CD4-positive, alpha-beta T cell treated with Interleukin-17A for 4 hours (primary cell): ENCODE data around the gene ZBTB20.

Experiments used
- DNase-seq: peaks from one replicate; pipeline ENCODE4 v3.0.0-alpha.2; 2020; ENCODE audit warnings: mixed read lengths

ZBTB20 gene

GRCh38 chr3:115007966-115008365, 139.1 kb downstream of the ZBTB20 start:
- DNase-seq: no peak

- DNase-seq: no peak
Measured at GRCh38 chr3:115004201-115005140, 142.6 kb downstream of the ZBTB20 start.

DNA sequence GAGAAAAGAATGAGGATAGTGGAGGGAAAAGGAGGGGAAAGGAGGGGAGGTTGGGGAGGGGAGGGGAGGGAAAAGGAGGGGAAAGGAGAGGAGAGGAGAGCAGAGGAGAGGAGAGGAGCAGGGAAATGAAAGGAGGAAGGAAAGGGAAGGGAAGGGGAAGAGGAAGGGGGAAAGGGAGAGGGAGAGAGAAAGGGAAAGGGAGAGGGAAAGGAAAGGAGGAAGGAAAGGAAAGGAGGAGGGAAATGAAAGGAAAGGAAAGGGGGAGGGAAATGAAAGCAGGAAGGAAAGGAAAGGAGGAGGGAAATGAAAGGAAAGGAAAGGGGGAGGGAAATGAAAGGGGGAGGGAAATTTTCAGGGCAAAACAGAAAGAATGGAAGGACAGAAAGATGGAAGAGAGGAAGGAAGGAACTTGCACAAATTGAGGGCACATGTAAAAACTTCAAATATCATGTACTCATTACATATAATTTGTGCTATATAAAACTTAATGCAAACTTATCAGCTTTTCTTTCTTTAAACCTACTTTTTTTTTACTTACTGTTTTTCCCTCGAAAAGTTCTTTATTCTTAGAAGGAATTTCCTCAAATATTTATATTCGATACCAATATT, 148.0 kb downstream of the ZBTB20 start:
- DNase-seq: no peak

DNA sequence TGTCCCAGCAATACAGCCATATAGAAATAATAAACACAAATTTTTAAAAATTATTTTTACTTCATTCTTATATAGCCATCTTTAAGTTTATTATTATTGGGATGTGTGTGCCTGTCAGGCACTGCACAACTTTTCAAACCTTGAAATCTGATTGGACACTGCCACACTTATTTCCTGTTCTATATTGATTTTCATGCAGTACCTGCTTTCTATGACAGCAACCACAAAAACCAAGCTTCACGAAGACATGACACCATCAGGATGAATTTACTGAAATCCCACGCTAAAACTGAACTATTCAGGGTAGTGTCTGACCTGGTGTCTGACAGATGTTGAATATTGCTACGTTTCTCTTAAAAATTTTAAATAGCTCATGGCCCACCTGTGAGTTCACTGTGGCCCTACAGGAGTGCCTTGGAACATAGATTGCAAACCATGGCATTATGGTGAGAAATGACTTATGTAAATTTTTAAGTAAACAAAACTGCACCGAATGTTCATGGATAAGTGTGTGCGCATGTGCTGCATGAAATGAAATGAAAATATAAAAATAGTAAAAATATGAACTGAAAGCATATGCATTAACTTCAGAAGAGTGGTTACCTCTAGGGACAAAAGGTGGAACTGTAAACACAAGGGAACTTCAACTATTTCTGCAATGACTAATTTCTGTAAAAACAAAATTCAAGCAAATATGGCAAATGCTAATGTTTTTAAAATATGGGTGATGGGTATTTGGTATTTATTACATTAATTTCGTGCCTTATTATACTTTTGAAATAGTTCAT, 152.3 kb downstream of the ZBTB20 start:
- no peak for DNase-seq

DNA sequence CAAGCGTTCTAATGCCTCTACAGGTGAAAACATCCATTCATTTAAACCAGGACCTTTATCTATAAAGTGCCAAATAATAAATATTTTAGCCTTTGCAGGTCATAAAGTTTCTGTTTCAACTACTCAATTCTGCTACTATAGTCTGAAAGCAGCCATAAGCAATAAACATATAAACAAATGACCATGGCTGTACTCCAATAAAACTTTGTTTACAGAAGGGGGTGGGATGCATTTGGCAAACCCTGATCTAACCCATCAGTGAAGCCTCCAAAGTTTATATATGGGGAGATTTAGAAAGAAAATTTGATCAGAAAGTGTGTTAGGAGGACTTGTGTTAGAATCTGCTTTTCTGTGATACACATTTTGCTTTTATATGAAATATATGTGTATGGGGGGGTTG, 161.3 kb downstream of the ZBTB20 start:
- DNase-seq: no peak

GRCh38 chr3:114983248-114983647, 163.8 kb downstream of the ZBTB20 start:
- DNase-seq: no peak

DNA sequence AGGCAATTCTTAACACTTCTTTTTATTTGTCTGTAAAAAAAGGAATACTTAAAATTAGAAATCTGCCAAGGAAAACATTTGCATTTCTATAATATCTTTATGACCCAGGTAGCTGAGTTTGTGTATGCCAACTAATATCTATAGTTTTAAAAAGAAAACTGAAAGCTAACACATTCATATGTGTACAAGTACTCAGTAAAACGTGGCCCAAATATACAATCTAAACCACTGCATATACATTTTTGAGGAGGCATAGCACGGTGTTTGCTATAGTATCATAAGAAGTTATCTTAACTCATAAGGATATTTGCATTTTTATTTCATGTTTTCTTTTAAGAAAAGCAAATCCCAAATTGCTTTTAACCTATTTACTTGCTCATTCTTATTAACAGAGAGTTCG, 172.7 kb downstream of the ZBTB20 start:
- no peak for DNase-seq

- no peak for DNase-seq
Measured at GRCh38 chr3:114973536-114973935, 173.6 kb downstream of the ZBTB20 start.

GRCh38 chr3:114967168-114967567, 179.9 kb downstream of the ZBTB20 start:
- no peak for DNase-seq

GRCh38 chr3:114962189-114962588, 184.9 kb downstream of the ZBTB20 start:
- DNase-seq: no peak

DNA sequence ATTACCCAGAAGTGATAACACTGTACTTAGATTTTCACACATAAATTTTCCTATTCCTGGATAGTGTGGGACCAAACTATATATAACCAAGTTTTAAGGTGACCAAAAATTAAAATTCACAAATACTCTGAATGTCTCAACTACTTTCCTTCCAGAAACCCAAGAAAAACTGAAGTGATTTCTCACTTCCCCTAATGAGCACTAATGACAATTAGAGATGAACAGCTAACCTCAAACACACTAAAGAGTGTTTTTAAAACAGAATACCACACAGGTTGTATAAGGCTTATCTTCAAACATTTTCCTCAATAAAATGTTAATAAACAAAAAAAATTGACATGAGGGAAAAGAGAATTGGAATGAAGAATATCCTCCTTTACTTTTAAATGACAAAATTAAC, 188.2 kb downstream of the ZBTB20 start:
- DNase-seq: no peak

GRCh38 chr3:114953800-114954199, 193.3 kb downstream of the ZBTB20 start:
- DNase-seq: no peak

DNA sequence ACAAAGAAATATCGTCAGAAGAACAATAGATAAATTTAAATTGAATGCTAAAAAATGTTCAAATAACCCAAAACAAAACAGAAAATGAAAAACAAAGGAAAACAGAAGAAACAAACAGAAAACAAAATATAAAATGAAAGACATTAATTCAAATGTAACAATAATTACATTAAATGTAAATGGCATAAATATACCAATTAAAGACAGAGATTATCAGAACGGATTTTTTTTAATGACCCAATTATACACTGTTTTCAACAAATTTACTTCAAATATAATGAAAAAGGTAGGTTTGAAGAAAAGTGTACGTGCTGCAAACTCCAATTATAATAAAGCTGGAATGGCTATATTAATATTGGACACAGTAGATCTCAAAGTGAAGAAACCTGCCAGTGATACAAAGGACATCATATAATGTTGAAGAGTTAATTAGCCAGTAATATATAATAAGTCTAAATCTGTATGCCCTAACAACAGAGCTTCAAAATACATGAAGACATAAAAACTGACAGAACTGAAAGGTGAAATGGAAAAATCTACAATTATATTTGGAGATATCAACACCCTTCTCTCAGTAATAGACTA, 193.8 kb downstream of the ZBTB20 start:
- DNase-seq: no peak

DNA sequence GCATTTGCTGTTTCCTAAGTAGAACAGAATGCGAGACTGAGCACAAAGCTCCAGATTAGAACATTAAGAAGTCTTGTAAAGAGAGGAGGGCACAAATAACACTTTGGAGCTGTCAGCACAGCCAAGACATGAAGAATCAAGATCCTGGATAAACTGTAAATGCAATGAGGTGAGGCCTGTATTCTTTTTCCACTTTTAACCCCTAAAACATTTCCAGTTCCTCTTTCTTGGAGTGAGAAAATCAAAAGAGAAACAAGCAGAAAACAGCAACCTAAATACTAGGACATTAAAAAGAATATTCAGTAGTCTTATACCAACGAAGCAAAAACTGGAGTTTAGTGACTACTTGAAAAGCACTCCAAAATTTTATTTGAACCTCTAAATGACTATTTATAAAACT, 204.3 kb downstream of the ZBTB20 start:
- no peak for DNase-seq

GRCh38 chr3:114941626-114942309, 205.3 kb downstream of the ZBTB20 start:
- no peak for DNase-seq

- no peak for DNase-seq
Measured at GRCh38 chr3:114939920-114940319, 207.2 kb downstream of the ZBTB20 start.

DNA sequence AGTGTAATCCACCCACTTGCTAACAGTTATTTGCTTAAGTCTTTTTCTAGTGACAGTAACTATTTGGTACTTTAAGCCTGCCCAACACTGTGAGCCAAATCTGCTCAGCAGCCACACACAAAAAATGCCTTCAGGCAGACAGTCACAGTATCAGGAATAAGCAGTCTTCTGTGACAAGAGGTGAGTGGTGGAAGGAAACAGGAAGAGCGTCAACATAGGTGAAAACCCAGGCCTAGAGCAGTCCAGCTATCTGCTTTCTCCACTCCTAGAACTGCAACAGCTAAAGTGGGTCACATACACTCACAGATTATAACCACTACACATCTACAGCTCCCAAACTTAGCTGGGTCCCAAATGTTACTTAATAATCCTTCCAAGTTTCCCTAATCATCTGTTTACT, 213.7 kb downstream of the ZBTB20 start:
- no peak for DNase-seq

DNA sequence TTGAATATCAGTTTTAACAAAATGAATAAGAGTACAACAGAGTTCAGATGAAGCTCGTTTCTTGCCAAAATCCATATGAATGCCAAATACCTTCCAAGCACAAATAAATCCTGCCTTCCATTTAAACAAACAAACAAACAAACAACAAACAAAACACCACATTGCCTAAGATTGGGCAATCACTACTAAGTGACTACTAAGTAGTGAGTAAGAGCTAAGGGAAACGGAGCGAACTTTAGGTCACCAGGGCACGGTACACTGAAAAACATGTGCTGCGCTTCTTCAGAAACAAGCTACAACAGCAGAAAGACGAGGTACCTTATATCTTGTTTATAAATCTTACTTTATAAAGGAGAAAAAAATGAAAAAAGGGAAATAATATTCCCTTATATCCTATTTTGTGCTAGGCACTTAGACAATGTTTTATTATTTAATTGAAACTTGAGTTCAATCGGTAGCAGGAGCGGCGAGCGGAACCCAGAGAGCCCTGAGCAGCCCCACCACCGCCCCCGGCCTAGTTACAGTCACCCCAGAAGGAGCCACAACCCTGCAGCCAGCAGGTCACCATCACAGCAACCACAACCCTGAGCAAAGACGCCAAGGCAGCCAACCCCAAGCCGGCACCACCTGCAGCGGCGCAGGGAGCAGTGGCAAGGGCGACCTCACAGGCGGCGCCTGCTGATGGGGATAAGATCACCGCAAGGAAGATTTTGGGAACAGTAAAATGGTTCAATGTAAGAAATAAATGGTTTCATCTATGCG, 216.9 kb downstream of the ZBTB20 start:
- no peak for DNase-seq

DNA sequence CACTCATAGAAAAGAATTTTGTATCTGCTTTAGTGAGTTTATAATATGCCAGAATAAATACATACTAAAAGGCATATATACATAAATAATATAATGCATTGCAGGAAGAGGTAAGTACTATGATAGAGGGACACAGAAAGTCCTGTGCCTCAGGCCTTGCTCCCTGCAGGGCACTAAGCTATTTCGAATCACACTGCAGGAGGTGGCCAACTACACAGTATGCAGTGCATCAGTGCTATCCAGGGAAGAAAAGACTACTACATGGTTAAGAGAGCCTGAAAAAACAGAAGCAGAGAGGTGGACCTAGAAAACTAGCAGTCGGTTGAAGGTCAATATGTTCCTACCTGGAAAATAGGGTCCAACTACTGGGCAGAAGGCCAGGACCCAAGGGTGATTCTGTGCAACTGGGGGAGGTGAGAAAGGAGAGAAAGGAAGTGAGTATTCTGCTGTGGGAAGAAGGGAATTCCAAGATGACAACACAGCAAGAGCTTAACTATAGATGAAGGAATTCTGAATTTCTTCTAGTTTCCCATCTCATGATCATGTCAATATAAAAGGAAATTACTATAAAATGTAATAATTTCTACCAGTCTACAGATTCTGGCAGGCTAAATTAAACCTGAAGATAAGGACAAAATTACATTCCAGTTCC, 218.0 kb downstream of the ZBTB20 start:
- DNase-seq: no peak

DNA sequence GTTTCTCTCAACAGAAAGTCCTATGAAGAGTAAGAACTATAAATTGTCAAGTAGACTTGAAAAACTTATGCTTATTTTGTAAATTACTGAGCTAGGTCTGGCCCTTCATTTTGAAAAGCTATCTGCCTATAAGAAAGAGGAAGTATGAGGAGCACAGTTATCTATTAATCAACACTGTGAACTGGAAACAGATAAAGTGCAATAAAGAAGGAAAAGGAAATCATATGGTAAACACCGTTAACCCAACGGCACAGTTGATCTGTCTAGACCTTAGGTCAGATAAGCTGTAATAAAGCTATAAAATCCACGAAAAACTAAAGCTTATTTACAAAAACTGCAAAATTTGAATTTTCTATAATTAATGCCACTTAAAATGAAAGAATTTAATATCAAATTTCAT, 242.5 kb downstream of the ZBTB20 start:
- no peak for DNase-seq

- DNase-seq: no peak
Measured at GRCh38 chr3:114903213-114903612, 243.9 kb downstream of the ZBTB20 start.
